AG04449 (cell line): ENCODE measurements around the gene SLC10A6.

Experiments
- CTCF ChIA-PET: fragments of 350-600 bp; formaldehyde crosslinking; extraction: SDS; loops from one replicate; lab custom pipeline; 2021; ENCODE audit warnings: antibody characterized with exemption; lab: Yijun Ruan, JAX
- POLR2A ChIA-PET: fragments of 400-600, 350-600 bp; formaldehyde crosslinking; extraction: SDS; loops from one replicate; lab custom pipeline; 2020; ENCODE audit warnings: antibody characterized with exemption, inconsistent platforms; lab: Yijun Ruan, JAX
- DNase-seq: peaks from one replicate; pipeline ENCODE4 v3.0.0-alpha.2; 2010; ENCODE audit warnings: low read depth, low spot score
- H3K4me3 ChIP-seq: 2 replicates; pipeline ENCODE4 v1.5.1; 2011; ENCODE audit warnings: low read depth, mild to moderate bottlenecking, control low read depth, low read length
- CTCF ChIP-seq: IDR thresholded peaks from one replicate; pipeline ENCODE4 v1.5.1; 2011; ENCODE audit warnings: mild to moderate bottlenecking, moderate library complexity, low read length, control low read depth, inconsistent platforms; ENCODE audit not compliant: insufficient read depth; ENCODE audit errors: missing control alignments

Gene SLC10A6

GRCh38 chr4:86848732-86849619 is at the start of gene SLC10A6:
Gene SLC10A6 (minus strand): TSS chr4:86849384. CDS start chr4:86849115, 269 bp downstream.
- TF ChIP-seq CTCF: no peak
- H3K4me3 ChIP-seq: no peak within 1 kb of the TSS
- no peak for DNase-seq
- CTCF ChIA-PET: interaction anchor here (1.7 kb wide), 1 partner anchor 353 kb away, joined by 5 read pairs; no protein-coding TSS in a partner anchor
- POLR2A ChIA-PET: interaction anchor here (0.7 kb wide), 1 partner anchor 10 kb away, joined by 3 read pairs; no protein-coding TSS in a partner anchor

- no peak for DNase-seq
- peak; percentile 8 for TF ChIP-seq CTCF
- H3K4me3 ChIP-seq: no peak overlapping the region
- POLR2A ChIA-PET: no interaction called here
- CTCF ChIA-PET: interaction anchor here (1.0 to 11.3 kb wide), 3 partner anchors 375 to 409 kb away, joined by 3 to 180 read pairs (median 4); no protein-coding TSS in a partner anchor
Measured at GRCh38 chr4:86898562-86898961, 49.4 kb upstream of the SLC10A6 start.

- TF ChIP-seq CTCF: no peak
- H3K4me3 ChIP-seq: no peak overlapping the region
- ChIA-PET CTCF (interaction anchor here (0.8 to 11.3 kb wide), 8 partner anchors 24 to 399 kb away, joined by 3 to 180 read pairs (median 3); no protein-coding TSS in a partner anchor), POLR2A (no interaction called here)
- DNase-seq: no peak
Measured at GRCh38 chr4:86896596-86896995, 47.4 kb upstream of the SLC10A6 start.

- ChIA-PET CTCF (interaction anchor here (0.8 to 11.3 kb wide), 7 partner anchors 8 to 398 kb away, joined by 3 to 180 read pairs (median 7); no protein-coding TSS in a partner anchor), POLR2A (no interaction called here)
- peak; percentile 55 for TF ChIP-seq CTCF
- peak; percentile 34 for DNase-seq
- no peak overlapping the region for H3K4me3 ChIP-seq
Measured at GRCh38 chr4:86895692-86896488, 46.7 kb upstream of the SLC10A6 start.

GRCh38 chr4:86894455-86894854 is 45.3 kb upstream of the SLC10A6 start:
- ChIA-PET POLR2A (no interaction called here), CTCF (interaction anchor here (0.9 to 5.7 kb wide), 9 partner anchors 9 to 397 kb away, joined by 3 to 117 read pairs (median 3); partner anchors contain the start of gene PTPN13)
- no peak overlapping the region for H3K4me3 ChIP-seq
- no peak for TF ChIP-seq CTCF
- no peak for DNase-seq
